HG03097 (cell line): ENCODE measurements around the gene CYREN.
A peak's percentile ranks its signal among the peaks of the same experiment; 100 is the strongest.
"Not testable (repeated sequence)": the region's sequence is repeated elsewhere in the genome, so short reads cannot be mapped to it uniquely, and the experiment has no call there.

Experiments used
- ATAC-seq: cut with Tn5 transposase; IDR thresholded peaks from one replicate; pipeline ENCODE4 v1.9.1; 2021; ENCODE audit not compliant: unreplicated experiment, low FRiP score

Gene CYREN

DNA sequence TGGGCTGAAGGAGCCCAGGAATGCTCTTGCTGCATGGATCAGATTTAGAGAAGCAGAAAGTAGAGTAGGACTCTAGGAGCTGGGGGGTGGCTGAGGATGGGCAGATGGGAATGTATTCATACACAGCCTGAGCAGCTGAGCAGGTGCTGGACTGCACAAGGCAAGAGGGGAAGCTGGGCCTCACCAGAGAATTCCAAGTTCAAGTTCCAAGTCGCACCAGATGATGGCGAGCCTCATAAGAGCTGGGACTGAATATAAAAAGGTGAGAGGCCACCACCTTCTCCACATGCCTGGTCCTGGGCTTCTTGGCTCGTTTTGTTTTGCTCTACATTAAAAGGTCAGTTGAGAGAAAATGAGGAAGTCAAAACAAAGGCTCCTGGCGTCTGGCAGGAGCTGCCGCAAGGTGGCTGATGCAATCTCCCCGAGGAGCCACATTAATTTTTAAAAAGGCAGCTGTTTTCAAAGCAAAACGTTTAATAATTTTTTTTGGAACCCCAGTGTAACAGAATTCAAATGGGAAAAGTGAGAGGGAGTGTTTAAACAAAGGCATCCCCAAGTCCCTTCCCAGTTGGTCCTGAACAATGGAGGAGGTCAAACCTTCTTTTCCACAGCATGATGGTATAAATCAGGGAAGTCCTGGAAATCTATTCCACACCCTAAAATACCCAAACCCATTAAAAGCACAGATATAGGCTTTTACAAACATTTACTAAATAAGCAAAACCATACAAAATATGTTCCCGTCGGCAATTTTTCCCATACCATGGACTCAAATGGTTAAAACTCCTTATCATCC lies 9.5 kb downstream of the CYREN start:
- ATAC-seq, result no peak

DNA sequence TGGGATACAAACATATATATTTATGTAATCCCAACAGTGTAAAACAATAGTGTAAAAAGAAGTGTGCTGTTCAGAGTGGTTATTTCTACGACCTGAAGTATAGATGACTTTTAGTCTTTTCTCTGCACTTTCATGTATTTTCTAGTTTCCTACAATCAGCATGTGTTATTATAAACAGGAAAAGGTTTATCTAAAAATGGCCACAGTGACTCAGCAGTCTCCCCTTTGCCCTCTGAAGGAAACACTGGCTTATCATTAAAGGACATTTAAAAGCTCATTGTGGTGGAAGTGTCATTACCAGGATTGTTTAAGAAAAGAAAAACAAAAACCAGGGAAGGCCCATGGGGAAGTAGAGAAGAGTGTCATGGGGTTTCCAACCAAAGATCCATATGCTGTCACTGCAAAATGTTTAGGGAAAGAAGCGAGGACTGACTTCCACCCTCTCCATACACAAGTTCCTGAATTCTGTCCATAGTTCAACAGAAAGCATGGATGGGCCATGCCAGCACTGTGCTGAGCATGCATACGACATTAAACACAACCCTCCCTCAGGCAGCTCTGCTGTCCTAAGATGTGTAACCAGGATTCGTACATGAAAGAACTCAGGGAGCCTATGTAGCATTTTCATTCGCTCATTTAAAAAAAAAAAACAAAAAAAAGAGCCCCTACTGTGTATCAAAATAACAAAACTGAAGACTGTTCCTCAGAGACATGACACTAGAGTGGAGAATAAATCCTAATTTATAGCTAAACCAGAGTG lies 10.2 kb downstream of the CYREN start:
- ATAC-seq, result peak; percentile 38

DNA sequence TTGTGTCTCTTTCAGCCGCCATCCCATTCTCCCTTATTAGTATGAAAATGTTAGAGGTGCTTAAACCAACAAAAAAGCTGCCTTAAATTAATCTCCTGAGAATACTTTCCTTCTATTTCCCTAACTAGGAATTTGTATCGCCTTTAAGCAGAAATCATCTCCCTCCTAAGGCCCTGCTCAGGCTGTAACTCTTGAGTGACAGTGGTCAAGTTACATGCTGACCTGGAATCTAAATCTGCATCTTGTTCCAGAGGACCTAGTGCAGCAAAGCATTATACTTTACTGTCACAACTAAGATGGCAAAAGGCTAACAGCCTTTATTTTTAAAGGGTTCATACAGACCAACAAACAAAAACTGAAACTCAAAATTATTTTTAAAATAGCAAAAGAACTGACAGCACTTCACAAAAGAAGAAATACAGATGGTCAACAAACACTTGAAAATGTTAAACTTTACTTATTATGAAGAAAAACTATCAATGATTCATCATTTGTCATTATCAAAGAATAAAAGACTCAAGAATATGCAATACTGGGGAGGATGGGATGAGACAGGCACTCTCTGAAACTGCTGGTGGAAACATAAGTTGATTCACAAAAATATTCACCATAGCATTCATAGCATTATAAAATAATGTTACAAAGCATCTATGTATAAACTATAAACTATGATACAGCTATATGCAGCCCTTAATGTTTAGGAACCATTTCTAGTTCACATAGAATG lies 11.0 kb downstream of the CYREN start:
- no peak for ATAC-seq

DNA sequence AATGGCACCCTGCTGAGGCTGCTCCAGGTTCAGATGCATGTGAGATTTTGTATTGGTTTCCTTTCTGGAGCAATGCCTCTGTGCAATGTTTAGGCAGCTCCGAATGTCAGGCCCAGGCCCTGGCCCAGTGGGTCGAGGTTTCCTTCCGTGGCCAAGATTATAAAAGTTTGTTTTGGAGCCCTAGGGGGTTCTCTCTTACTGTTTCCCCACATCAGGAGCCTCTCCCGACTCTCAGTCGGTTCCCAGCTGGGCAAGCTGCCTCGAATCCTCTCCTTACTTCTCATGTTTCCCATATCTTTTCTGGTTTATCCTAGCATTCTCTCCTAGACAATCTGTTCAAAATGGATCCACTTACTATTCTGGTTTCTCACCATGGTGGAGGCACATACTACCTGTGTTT lies 11.6 kb downstream of the CYREN start:
- no peak for ATAC-seq

DNA sequence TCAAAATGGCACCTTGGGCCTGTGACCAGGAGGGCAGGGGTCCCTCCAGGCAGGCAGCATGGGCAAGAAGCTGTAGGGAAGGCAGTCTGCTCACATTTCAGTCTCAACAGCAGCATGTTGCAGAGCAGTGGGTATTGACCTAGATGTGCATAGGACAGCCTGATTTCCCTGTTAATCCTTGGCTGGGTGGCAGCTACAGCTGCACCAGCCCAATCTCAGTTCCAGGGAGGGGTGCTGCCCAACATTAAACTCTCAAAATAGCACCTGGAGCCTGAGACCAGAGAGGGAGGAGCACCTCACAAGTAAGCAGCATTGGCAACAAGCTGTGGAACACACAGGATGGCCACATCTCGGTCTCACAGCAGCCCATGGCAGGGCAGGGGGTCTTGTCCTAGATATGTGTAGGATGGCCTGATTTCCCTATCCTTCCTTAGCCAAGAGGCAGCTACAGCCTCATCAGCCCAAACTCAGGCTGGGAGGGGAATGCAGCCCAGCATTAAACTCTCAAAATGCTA lies 12.3 kb downstream of the CYREN start:
- no peak for ATAC-seq

DNA sequence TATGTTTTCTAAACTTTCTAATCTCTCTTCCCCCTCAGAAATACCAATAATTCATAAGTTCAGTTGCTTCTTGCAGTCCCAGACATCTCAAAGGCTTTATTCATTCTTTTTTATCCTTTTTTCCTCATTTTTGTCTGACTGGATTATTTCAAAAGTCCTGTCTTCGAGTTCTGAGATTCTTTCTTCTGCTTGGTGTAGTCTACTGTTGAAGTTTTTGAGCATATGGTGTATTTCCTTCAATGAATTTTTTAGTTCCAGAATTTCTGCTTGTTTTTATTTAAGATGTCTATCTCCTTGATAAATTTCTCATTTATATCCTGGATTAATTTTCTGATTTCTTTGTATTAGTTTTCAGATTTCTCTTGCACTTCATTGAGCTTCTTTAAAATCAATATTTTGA lies 14.2 kb downstream of the CYREN start:
- ATAC-seq, result no peak

DNA sequence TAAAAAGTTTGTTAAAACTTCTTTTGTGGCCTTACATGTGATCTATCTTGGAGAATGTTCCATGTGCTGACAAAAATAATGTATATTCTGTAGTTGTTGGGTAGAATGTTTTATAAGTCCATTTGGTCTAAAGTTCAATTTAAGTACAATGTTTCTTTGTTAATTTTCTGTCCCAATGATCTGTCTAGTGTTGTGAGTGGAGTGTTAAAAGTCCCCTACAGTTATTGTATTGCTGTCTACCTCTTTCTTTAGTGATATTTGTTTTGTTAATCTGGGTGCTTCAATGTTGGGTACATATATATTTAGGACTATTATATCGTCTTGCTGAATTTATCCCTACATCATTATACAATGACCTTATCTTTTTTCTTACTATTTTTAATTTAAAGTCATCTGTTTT lies 15.8 kb downstream of the CYREN start:
- ATAC-seq, result no peak

DNA sequence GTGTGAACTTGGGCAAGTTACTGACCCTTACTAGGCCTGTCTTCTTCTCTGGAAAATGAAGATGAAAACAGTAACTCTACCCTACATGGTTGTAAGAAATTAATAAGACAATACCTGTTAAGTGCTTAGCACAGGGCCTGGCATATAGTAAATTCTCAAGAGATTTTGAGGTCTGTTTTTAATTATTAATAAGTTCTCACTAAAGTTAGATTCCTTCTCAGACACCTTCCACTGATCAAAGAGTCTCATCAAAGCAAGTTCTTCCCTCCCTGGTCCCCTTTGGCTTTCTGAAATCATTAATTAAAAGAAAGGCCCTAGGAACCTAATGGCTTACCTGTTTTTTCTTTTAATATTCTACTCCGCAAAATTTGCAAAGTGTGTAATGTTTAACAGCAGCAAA lies 18.1 kb downstream of the CYREN start:
- ATAC-seq, result no peak

DNA sequence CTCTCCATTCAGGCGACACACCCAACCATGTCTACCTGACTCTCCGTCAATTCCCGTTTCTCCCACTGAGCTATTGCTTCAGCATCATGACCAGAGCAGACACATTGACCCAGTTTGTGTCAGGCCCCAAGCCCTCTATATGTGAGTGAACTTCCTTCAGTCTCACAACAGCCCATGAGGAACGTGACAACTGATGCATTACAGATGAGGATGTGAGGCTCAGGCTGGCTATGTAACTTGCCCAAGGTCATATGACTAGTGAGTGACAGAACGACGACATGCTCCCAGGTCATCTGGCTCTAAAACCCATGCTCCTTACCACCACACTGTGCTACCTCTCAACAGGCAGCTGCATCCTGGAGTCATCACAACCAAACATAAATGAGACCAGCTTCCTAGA lies 19.0 kb downstream of the CYREN start:
- ATAC-seq, result no peak

DNA sequence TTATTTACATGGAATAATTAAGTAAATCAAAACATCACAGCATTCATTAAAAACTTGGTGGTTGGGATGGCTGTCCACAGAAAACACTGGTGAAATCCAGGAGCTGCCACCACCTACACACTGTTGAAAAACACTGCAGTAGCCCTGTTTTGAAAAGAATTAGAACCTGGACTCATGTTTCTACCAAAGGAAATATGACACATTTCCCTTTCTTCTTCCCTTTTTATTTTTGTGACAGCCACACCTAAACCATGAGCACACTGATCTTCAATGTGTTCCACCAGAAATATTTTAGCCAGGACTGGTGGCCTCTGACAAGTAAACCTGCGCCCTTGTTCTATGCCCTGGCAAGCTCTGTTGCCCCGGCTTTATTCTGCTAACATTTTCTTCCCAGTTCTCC lies 19.4 kb downstream of the CYREN start:
- no peak for ATAC-seq

DNA sequence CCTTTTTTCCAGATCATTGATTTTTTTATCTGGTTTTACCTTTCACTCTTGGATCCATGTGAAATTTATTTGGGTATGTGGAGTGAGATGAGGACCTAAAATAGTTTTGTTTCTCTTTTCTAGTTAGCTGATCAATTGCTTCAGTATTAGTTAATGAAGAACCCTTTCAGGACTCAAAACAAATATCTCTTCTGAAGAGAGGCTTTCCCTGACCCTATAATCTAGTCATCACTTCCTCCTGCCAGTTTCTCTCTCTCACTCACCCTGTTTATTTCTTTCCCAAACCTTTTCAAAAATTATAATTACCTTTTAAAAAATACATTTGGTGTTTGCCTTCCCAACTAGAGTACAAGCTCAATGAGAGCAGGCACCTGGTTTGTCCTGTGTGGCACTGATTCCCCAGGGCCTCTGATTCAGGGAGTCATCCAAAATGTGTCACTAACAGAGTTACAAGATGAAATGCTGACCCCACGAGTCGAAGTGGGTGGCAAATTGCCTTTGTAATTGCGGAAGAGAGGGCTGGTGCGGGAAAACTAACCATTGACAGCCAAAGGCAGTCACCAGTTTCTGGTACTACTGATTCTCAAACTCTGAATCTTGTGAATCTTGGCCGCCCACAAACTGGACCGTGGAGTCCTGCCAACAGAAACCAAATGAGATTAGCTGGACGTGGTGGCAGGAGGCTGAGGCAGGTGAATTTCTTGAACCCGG lies 20.3 kb downstream of the CYREN start:
- no peak for ATAC-seq

DNA sequence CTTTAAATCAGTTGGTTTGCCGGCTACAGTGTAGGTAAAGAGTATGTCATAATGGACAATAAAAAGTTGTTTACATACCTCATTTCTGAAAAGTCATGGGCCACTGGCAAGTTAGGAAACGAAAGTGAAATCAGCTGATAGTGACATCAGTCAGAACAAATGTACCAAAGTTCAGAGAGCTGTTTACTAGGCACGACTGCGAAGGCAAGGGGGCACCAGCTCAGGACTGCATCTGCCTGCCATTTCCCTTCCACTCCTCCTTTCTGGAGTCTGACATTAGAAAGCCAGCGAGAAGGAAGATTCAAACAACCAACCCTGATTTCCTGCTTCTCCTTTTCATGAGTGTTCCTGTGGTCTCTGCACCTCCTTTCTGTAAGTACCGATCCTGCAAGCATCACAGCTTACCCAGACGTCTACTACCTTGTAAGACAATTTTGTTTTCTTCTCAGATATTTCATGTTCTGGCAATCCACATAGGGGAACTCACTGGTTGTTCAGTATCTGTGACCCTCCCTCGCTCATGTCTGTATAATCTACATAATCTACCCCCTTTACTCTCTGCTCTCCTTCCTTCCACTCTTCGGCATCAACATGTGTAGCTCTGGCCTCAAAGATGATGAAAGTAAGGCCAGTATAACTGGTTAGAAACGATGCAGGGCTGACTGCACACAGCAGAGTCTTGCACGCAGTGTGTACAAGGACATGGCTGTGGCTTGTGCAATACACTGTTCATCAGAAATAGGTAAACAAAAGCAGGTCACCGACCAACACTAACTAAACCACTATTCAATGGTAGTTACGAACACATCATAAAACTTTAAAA lies 22.4 kb downstream of the CYREN start, which contains the start of gene TMEM140:
TMEM140 (plus strand) TSS at position 174 of the 823 bp plus-strand sequence. CDS start 16,370 bp downstream, outside the sequence.
- ATAC-seq, result peak; percentile 53

DNA sequence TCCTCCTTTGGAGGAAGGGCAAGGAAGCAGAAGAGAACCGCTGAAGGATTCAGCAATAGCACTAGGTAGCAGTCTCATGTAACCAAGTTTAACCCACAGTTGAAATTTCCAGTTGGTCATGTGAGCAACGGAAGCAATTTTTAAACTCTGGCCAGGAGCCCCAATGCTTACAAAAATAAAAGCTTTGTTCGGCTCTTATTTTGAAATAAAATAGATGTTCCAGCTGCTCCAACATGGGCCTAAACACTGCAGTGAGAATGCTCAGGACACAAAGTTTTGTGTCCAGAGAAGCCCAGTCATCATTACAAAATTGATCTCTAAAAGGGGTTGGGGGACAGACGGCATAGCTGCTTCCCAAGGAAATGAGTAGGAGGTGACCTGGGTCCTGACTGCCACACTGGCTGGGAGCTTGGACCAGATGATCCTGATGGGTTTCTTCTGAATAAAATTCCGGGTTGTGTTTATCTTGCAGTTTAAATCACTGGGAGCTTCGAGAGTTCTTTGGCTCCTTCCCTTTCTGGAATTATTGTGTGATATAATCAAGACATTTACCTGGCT lies 23.1 kb downstream of the CYREN start:
- ATAC-seq, result peak; percentile 5

DNA sequence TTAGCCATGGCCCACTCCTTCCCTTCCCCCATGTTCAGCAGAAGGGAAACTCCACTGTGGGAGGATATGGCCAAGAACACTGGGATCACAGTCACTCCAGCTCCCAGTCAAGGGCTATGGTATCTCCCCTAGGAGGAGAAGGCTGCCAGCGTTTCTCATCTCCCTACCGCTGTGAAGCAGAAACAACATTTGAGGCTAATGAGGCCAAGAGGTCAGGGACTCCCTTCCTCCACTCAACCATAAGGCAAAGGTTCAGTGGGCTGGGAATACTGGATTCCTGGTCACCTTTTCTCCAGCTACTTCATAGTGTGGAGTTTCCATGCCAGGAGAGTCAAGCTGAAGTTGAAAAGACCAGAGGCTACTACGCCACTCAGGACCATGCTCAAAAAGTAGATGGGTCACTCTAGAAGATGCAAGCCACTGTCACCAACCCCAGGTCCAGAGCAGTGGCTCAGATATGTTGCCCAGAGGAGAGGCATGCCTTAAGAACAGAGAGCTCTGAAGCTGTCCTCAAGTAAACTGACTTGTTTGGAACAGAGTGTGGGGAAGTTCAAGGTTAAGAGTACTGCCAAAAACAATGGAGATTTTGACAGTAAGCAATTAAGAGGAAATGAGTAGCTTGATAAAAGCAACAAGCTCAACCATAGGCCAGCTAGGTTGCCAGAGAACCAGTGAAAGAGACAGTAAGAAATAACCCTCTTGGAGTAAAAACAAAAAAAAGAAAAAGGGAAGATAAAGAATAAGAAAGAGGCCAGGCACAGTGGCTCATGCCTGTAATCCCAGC lies 26.4 kb downstream of the CYREN start:
- no peak for ATAC-seq

DNA sequence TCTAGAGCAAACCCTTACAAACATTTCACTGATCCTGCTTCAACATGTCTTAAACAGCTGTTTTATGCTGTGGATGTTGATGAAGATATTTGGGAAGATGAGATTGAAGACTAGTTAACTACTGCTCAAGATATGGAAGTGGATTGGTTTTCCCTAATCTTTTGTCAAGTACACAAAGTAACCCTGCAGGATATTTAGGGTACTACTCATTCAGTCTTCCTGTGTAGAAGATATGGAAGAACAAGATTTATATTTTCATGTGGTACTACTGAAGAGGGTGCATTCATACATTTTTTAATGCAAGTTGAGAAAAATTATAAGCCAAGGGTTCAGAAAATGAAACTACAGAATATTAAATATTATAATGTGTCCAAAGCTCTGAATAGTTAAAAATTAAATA lies 40.9 kb downstream of the CYREN start:
- ATAC-seq, result no peak

DNA sequence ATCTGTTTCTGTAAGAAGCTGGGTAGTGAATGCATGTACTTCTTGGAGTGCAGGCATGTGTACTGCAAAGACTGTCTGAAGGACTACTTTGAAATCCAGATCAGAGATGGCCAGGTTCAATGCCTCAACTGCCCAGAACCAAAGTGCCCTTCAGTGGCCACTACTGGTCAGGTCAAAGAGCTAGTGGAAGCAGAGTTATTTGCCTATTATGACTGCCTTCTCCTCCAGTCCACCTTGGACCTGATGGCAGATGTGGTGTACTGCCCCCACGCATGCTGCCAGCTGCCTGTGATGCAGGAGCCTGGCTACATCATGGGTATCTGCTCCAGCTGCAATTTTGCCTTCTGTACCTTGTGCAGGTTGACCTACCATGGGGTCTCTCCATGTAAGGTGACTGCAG lies 41.6 kb downstream of the CYREN start:
- no peak for ATAC-seq

DNA sequence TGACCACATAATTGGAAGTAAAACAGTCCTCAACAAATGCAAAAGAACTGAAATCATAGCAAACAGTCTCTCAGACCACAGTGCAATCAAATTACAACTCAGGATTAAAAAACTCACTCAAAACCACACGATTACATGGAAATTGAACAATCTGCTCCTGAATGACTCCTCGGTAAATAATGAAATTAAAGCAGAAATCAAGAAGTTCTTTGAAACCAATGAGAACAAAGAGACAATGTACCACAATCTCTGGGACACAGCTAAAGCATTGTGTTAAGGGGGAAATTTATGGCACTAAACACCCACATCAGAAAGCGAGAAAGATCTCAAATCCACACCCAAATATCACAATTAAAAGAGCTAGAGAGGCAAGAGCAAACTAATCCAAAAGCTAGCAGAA lies 45.9 kb downstream of the CYREN start:
- not testable (repeated sequence) for ATAC-seq

DNA sequence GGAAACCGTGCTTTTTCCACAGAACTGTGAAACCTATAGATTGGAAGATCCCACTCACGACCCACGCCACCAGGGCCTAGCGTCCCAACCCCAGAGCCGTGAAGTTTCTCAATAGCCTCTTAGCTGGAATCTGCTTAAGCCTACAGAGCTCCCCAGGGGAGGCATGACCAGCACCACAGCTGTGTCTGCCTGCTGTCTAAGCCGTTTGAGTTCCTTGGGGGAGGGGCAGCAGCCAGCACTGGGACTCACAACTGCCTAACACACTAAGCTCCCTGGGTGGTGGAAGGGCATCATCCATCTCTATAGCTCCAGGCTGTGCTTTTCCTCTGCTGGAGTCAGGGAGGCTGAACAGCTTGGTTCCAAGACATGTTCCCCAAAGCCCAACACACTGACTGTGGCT lies 48.6 kb downstream of the CYREN start:
- no peak for ATAC-seq

DNA sequence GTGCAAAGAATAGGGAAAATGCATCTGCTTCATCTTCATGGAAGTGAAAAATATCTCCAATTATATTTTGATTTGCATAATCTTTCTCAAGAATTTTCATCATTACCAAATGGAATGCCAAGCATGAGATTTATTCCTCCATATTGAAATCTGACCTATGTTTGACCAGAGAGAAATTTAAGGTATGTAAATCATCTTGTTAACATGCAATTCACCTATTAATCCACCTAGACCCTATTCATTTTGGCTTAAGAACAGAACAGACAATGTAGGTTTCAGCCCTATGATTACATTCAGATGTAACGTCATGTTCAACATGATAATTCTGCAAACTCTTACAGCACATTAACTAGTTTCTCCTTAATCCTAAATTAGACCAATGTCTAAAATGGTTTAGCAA lies 53.4 kb downstream of the CYREN start:
- ATAC-seq, result no peak
